ENCODE measurements around the gene EDIL3.

Gene EDIL3

GRCh38 chr5:83900306-83900705 lies 484.4 kb downstream of the EDIL3 start:
- DNase-seq (ENCODE audit: low read depth), result no peak

GRCh38 chr5:83899326-83899970 lies 485.2 kb downstream of the EDIL3 start:
- DNase-seq (ENCODE audit: low read depth), result no peak

- no peak for DNase-seq (ENCODE audit: low read depth)
Measured at GRCh38 chr5:83895860-83896259, 488.8 kb downstream of the EDIL3 start.

- DNase-seq (ENCODE audit: low read depth), result no peak
Measured at GRCh38 chr5:83891261-83891660, 493.4 kb downstream of the EDIL3 start.

Data from activated T-cell treated with anti-CD3 and anti-CD28 coated beads for 24 hours (primary cell).